ENCODE measurements around the gene KIF1B. TPM values are rescaled to one million over a fixed set of nuclear protein-coding genes. Genes with fewer than 3 reads are reported as not detected.

KIF1B gene
- total RNA-seq, 1 donor from 2014 or later, result 13.4 TPM

GRCh38 chr1:10179406-10180091 lies 30.8 kb upstream of the KIF1B start:
- no peaks in the 10 kb centered on the region for H3K9me3 ChIP-seq
- H3K4me1 ChIP-seq, result no peaks in the 10 kb centered on the region
- TF ChIP-seq CTCF (IDR thresholded peaks at IDR 0.05), result no peak
- peaks cover 24 to 30% of the 10 kb centered on the region in 2 donors for H3K36me3 ChIP-seq
- intact Hi-C loops (cut with DNase I), result no loop called here
- no peak overlapping the region for H3K4me3 ChIP-seq
- H3K27me3 ChIP-seq, result no peaks in the 10 kb centered on the region
- no peak for DNase-seq (ENCODE audit: low spot score in 2 of 2)
- H3K27ac ChIP-seq, result no peak overlapping the region

- no peak for DNase-seq (ENCODE audit: low spot score in 2 of 2)
Observed at GRCh38 chr1:10181154-10181553, 29.2 kb upstream of the KIF1B start.

GRCh38 chr1:10185759-10186158 lies 24.6 kb upstream of the KIF1B start:
- H3K27ac ChIP-seq, result no peak overlapping the region
- no peak for DNase-seq (ENCODE audit: low spot score in 2 of 2)
- H3K9me3 ChIP-seq, result no peaks in the 10 kb centered on the region
- peaks cover 7 to 8% of the 10 kb centered on the region in 2 donors for H3K36me3 ChIP-seq
- intact Hi-C loops (cut with DNase I), result no loop called here
- no peaks in the 10 kb centered on the region for H3K4me1 ChIP-seq
- H3K4me3 ChIP-seq, result no peak overlapping the region
- H3K27me3 ChIP-seq, result no peaks in the 10 kb centered on the region
- TF ChIP-seq CTCF (IDR thresholded peaks at IDR 0.05), result no peak

More at GRCh38 chr1:10181154-10181553, 29.2 kb upstream of the KIF1B start:
- Histone ChIP-seq H3K36me3 (peaks cover 24 to 27% of the 10 kb centered on the region in 2 donors), H3K4me1 (no peaks in the 10 kb centered on the region), H3K9me3 (no peaks in the 10 kb centered on the region), H3K27ac (no peak overlapping the region), H3K4me3 (no peak overlapping the region), H3K27me3 (no peaks in the 10 kb centered on the region)
- no peak for TF ChIP-seq CTCF (IDR thresholded peaks at IDR 0.05)
- intact Hi-C loops (cut with DNase I), result no loop called here

GRCh38 chr1:10186331-10187025 lies 23.9 kb upstream of the KIF1B start:
- intact Hi-C loops (cut with DNase I), result no loop called here
- Histone ChIP-seq H3K36me3 (peaks cover 4% of the 10 kb centered on the region in 2 donors), H3K9me3 (no peaks in the 10 kb centered on the region), H3K27ac (no peak overlapping the region), H3K4me3 (no peak overlapping the region), H3K4me1 (no peaks in the 10 kb centered on the region), H3K27me3 (no peaks in the 10 kb centered on the region)
- TF ChIP-seq CTCF (IDR thresholded peaks at IDR 0.05), result no peak
- DNase-seq (ENCODE audit: low spot score in 2 of 2), result no peak

- intact Hi-C loops (cut with DNase I), result no loop called here
- Histone ChIP-seq H3K9me3 (no peaks in the 10 kb centered on the region), H3K36me3 (no peaks in the 10 kb centered on the region), H3K4me1 (no peaks in the 10 kb centered on the region), H3K4me3 (no peak overlapping the region), H3K27me3 (no peaks in the 10 kb centered on the region), H3K27ac (no peak overlapping the region)
- no peak for TF ChIP-seq CTCF (IDR thresholded peaks at IDR 0.05)
- no peak for DNase-seq (ENCODE audit: low spot score in 2 of 2)
Observed at GRCh38 chr1:10187026-10187334, 23.4 kb upstream of the KIF1B start.

All from ascending aorta (tissue), 2 donors.